HEK293 (cell line): Measurements from ENCODE around the gene TNIK.

ENCODE experiments used
- BCL11A ChIP-seq: fragments of 450-650 bp; formaldehyde crosslinking; IDR thresholded peaks from 2 replicates; pipeline ENCODE4 v1.5.1; 2016; ENCODE audit warnings: low read depth, missing biosample characterization, missing genetic modification characterization
- IKZF3 ChIP-seq: fragments of 450-650 bp; IDR thresholded peaks from 2 replicates; pipeline ENCODE4 v1.5.0; 2018; ENCODE audit warnings: missing biosample characterization, mild to moderate bottlenecking, missing genetic modification characterization, moderate library complexity
- KLF1 ChIP-seq: fragments of 450-650 bp; formaldehyde crosslinking; IDR thresholded peaks from 2 replicates; pipeline ENCODE4 v1.5.1; 2016; ENCODE audit warnings: missing biosample characterization, missing genetic modification characterization
- TRIM28 ChIP-seq: IDR thresholded peaks from 2 replicates; pipeline ENCODE4 v1.6.1; 2011; ENCODE audit warnings: low read length, control low read depth, borderline replicate concordance
- ZBTB17 ChIP-seq: fragments of 450-650 bp; formaldehyde crosslinking; IDR thresholded peaks from 2 replicates; pipeline ENCODE4 v1.5.1; 2016; ENCODE audit warnings: missing biosample characterization, missing genetic modification characterization
- ZBTB48 ChIP-seq: fragments of 450-650 bp; formaldehyde crosslinking; IDR thresholded peaks from 2 replicates; pipeline ENCODE4 v1.5.1; 2016; ENCODE audit warnings: missing biosample characterization, missing genetic modification characterization
- ZBTB8A ChIP-seq: fragments of 450-650 bp; formaldehyde crosslinking; IDR thresholded peaks from 2 replicates; pipeline ENCODE4 v1.5.1; 2016; ENCODE audit warnings: missing biosample characterization, missing genetic modification characterization
- ZNF112 ChIP-seq: fragments of 450-650 bp; formaldehyde crosslinking; IDR thresholded peaks from 2 replicates; pipeline ENCODE4 v1.5.0; 2017; ENCODE audit warnings: missing biosample characterization, missing genetic modification characterization
- ZNF140 ChIP-seq: fragments of 450-650 bp; formaldehyde crosslinking; IDR thresholded peaks from 2 replicates; pipeline ENCODE4 v1.5.1; 2016; ENCODE audit warnings: missing biosample characterization, missing genetic modification characterization
- ZNF266 ChIP-seq: fragments of 450-650 bp; formaldehyde crosslinking; IDR thresholded peaks from 2 replicates; pipeline ENCODE4 v1.5.1; 2016; ENCODE audit warnings: missing biosample characterization, missing genetic modification characterization, low read depth
- ZNF311 ChIP-seq: fragments of 450-650 bp; formaldehyde crosslinking; IDR thresholded peaks from 2 replicates; pipeline ENCODE4 v1.5.1; 2017; ENCODE audit warnings: missing biosample characterization, missing genetic modification characterization, borderline replicate concordance
- ZNF404 ChIP-seq: fragments of 450-650 bp; formaldehyde crosslinking; IDR thresholded peaks from 2 replicates; pipeline ENCODE4 v1.5.1; 2017; ENCODE audit warnings: missing biosample characterization, missing genetic modification characterization
- ZNF48 ChIP-seq: fragments of 450-650 bp; formaldehyde crosslinking; IDR thresholded peaks from 2 replicates; pipeline ENCODE4 v1.5.1; 2016; ENCODE audit warnings: missing biosample characterization, missing genetic modification characterization
- ZNF514 ChIP-seq: fragments of 450-650 bp; formaldehyde crosslinking; IDR thresholded peaks from 2 replicates; pipeline ENCODE4 v1.5.1; 2016; ENCODE audit warnings: missing biosample characterization, missing genetic modification characterization
- ZNF521 ChIP-seq: fragments of 450-650 bp; formaldehyde crosslinking; IDR thresholded peaks from 2 replicates; pipeline ENCODE4 v1.5.1; 2017; ENCODE audit warnings: missing biosample characterization, mild to moderate bottlenecking, missing genetic modification characterization
- ZNF558 ChIP-seq: fragments of 450-650 bp; formaldehyde crosslinking; IDR thresholded peaks from 2 replicates; pipeline ENCODE4 v1.5.1; 2016; ENCODE audit warnings: missing biosample characterization, missing genetic modification characterization
- ZNF561 ChIP-seq: fragments of 450-650 bp; IDR thresholded peaks from 2 replicates; pipeline ENCODE4 v1.5.1; 2018; ENCODE audit warnings: missing biosample characterization, missing genetic modification characterization, borderline replicate concordance
- ZNF610 ChIP-seq: fragments of 450-650 bp; formaldehyde crosslinking; IDR thresholded peaks from 2 replicates; pipeline ENCODE4 v1.5.1; 2016; ENCODE audit warnings: missing biosample characterization, missing genetic modification characterization, borderline replicate concordance
- ZNF624 ChIP-seq: fragments of 450-650 bp; formaldehyde crosslinking; IDR thresholded peaks from 2 replicates; pipeline ENCODE4 v1.5.1; 2017; ENCODE audit warnings: missing biosample characterization, missing genetic modification characterization
- ZSCAN23 ChIP-seq: fragments of 450-650 bp; formaldehyde crosslinking; IDR thresholded peaks from 2 replicates; pipeline ENCODE4 v1.5.1; 2016; ENCODE audit warnings: missing biosample characterization, missing genetic modification characterization
- TF ChIP-seq, protein P1 (sequence below): fragments of 450-650 bp; formaldehyde crosslinking; IDR thresholded peaks from 2 replicates; pipeline ENCODE4 v1.5.1; 2016; ENCODE audit warnings: missing biosample characterization, missing genetic modification characterization
- TF ChIP-seq, protein P2 (sequence below): fragments of 450-650 bp; formaldehyde crosslinking; IDR thresholded peaks from 2 replicates; pipeline ENCODE4 v1.5.1; 2016; ENCODE audit warnings: missing biosample characterization, missing genetic modification characterization
- TF ChIP-seq, protein P3 (sequence below): fragments of 450-650 bp; IDR thresholded peaks from 2 replicates; pipeline ENCODE4 v1.5.1; 2018; ENCODE audit warnings: missing biosample characterization, missing genetic modification characterization
- TF ChIP-seq, protein P4 (sequence below): fragments of 450-650 bp; IDR thresholded peaks from 2 replicates; pipeline ENCODE4 v1.5.1; 2018; ENCODE audit warnings: missing biosample characterization, mild to moderate bottlenecking, missing genetic modification characterization
- TF ChIP-seq, protein P5 (sequence below): fragments of 450-650 bp; formaldehyde crosslinking; IDR thresholded peaks from 2 replicates; pipeline ENCODE4 v1.5.1; 2017; ENCODE audit warnings: missing biosample characterization, missing genetic modification characterization

The TNIK gene

DNA sequence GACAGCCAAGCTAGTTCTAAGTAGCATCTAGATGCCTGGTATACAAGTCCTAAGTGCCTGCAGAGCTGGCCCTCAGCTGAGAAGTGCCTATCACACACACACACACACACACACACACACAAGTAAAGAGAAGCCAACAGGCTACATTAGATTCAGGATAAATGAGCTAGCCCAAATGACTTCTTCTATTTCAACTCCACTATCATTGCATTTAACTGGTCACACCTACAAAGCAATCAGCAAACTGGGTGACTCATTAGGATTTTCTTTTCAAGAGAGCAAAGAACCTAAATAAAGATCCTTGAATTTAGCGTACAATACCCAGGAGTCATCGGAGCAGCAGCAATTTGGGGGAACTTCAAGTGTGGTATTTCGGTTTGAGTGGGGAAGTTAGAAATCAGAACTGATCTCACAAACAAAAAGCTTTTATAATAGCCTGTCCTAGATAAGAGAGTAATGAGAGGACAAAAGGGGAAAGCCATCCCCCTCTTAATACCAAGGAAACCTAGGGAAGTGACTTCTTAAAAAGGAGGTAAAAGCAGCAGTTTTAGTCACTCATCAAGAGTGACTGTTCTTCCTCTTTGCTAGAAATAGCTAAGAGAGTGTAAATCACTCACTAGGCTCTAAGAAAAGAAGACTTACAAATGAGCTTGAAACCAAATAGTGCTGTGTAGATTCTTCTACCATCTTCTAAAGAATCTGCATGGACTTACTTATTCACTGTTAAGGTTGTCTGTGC lies 112.7 kb downstream of the TNIK start (continued):
- TF ChIP-seq, protein P1, sequence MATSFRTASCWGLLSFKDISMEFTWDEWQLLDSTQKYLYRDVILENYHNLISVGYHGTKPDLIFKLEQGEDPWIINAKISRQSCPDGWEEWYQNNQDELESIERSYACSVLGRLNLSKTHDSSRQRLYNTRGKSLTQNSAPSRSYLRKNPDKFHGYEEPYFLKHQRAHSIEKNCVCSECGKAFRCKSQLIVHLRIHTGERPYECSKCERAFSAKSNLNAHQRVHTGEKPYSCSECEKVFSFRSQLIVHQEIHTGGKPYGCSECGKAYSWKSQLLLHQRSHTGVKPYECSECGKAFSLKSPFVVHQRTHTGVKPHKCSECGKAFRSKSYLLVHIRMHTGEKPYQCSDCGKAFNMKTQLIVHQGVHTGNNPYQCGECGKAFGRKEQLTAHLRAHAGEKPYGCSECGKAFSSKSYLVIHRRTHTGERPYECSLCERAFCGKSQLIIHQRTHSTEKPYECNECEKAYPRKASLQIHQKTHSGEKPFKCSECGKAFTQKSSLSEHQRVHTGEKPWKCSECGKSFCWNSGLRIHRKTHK (tag by site-specific recombination), result no peak
- no peak for TF ChIP-seq ZNF140 (tag by site-specific recombination)
- TF ChIP-seq ZNF624 (tag by site-specific recombination), result no peak
- TF ChIP-seq ZNF558, result no peak; the same call in 1 of the 2 replicates
- TF ChIP-seq ZNF266 (tag by site-specific recombination), result no peak
- no peak for TF ChIP-seq ZBTB17 (tag by site-specific recombination)
- TF ChIP-seq ZBTB48 (tag by site-specific recombination), result no peak
- no peak for TF ChIP-seq ZNF610
- TF ChIP-seq ZNF514 (tag by site-specific recombination), result no peak
- TF ChIP-seq ZNF311 (tag by site-specific recombination), result no peak
- TF ChIP-seq TRIM28, result peak; percentile 44; the same call in 1 of the 2 replicates
- no peak for TF ChIP-seq ZNF404 (tag by site-specific recombination)
- no peak for TF ChIP-seq ZSCAN23 (tag by site-specific recombination)
- TF ChIP-seq, protein P2, sequence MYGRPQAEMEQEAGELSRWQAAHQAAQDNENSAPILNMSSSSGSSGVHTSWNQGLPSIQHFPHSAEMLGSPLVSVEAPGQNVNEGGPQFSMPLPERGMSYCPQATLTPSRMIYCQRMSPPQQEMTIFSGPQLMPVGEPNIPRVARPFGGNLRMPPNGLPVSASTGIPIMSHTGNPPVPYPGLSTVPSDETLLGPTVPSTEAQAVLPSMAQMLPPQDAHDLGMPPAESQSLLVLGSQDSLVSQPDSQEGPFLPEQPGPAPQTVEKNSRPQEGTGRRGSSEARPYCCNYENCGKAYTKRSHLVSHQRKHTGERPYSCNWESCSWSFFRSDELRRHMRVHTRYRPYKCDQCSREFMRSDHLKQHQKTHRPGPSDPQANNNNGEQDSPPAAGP (tag by site-specific recombination), result no peak
- TF ChIP-seq, protein P3, sequence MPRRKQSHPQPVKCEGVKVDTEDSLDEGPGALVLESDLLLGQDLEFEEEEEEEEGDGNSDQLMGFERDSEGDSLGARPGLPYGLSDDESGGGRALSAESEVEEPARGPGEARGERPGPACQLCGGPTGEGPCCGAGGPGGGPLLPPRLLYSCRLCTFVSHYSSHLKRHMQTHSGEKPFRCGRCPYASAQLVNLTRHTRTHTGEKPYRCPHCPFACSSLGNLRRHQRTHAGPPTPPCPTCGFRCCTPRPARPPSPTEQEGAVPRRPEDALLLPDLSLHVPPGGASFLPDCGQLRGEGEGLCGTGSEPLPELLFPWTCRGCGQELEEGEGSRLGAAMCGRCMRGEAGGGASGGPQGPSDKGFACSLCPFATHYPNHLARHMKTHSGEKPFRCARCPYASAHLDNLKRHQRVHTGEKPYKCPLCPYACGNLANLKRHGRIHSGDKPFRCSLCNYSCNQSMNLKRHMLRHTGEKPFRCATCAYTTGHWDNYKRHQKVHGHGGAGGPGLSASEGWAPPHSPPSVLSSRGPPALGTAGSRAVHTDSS (tag by site-specific recombination), result no peak
- TF ChIP-seq ZBTB8A (tag by site-specific recombination), result no peak
- TF ChIP-seq, protein P4, sequence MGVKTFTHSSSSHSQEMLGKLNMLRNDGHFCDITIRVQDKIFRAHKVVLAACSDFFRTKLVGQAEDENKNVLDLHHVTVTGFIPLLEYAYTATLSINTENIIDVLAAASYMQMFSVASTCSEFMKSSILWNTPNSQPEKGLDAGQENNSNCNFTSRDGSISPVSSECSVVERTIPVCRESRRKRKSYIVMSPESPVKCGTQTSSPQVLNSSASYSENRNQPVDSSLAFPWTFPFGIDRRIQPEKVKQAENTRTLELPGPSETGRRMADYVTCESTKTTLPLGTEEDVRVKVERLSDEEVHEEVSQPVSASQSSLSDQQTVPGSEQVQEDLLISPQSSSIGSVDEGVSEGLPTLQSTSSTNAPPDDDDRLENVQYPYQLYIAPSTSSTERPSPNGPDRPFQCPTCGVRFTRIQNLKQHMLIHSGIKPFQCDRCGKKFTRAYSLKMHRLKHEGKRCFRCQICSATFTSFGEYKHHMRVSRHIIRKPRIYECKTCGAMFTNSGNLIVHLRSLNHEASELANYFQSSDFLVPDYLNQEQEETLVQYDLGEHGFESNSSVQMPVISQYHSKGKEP (tag by site-specific recombination), result no peak
- no peak for TF ChIP-seq ZNF48 (tag by site-specific recombination)
- no peak for TF ChIP-seq BCL11A (tag by site-specific recombination)
- TF ChIP-seq ZNF112 (tag by site-specific recombination), result no peak
- TF ChIP-seq IKZF3 (tag by site-specific recombination), result no peak
- TF ChIP-seq, protein P5, sequence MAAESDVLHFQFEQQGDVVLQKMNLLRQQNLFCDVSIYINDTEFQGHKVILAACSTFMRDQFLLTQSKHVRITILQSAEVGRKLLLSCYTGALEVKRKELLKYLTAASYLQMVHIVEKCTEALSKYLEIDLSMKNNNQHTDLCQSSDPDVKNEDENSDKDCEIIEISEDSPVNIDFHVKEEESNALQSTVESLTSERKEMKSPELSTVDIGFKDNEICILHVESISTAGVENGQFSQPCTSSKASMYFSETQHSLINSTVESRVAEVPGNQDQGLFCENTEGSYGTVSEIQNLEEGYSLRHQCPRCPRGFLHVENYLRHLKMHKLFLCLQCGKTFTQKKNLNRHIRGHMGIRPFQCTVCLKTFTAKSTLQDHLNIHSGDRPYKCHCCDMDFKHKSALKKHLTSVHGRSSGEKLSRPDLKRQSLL (tag by site-specific recombination), result no peak
- no peak for TF ChIP-seq ZNF521 (tag by site-specific recombination)
- no peak for TF ChIP-seq ZNF561 (tag by site-specific recombination)
- TF ChIP-seq KLF1, result no peak
